NCI-H1417 (cell line): ENCODE data around the gene ISL2.

Source experiments
- DNase-seq, 3 experiments: peaks; one replicate each; lab custom pipeline; 2025; lab: John Stamatoyannopoulos, UW

Gene ISL2

DNA sequence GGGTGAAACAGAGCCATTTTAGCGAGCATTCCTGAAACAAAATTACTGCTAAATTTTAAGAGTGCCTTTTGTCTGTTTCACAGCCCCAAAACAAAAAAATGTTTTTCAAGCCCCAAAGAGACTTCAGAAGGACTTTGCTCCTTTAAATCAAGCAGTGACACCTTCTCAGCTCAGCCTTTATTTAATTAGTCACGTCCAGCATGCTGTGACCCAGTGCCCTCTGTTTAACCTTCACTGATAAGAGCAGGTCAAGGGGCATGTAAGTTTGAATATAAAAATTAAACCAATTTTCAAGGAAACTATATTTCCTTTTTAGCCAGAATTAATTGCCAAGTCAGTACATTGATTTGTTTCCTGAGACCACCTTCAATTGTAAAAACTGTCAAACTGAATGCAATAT, 40.6 kb downstream of the ISL2 start:
- no peak for DNase-seq

DNA sequence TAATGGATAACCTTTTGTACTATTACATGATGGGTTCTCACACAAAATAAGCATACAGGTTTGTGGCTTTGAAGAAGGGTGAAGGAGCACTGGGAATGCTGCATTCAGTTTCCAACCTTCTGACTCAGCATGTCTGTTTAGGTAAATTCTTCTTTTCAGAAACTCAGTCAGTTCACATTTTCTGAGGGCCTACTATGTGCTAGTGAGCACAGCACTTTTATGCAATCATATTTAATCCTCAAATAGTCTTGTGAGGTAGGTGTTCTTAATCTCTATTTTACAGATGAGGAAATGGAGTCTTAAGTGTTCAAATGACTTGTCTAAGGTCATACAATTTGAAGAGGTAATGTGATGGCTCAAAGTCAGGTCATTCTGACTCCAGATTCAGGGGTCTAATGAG, 41.2 kb downstream of the ISL2 start:
- DNase-seq: no peak

DNA sequence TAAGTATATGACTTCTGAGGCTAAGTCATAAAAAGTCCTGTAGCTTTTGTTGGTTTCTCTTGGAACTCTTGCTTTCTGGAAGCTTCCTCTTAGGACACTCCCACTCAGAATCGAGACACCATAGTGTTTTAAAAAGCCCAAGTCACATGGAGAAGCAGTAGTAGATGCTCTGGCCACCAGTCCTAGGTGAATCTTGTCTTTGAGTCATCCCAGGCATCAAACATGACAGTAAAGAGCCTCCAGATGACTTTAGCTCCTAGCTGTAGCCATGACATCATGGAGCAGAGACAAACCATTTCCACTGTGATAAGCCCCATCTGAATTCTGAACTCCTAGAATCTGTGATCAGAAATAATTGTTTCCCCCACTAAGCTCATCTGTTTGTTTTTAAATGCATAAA, 42.1 kb downstream of the ISL2 start:
- no peak for DNase-seq

DNA sequence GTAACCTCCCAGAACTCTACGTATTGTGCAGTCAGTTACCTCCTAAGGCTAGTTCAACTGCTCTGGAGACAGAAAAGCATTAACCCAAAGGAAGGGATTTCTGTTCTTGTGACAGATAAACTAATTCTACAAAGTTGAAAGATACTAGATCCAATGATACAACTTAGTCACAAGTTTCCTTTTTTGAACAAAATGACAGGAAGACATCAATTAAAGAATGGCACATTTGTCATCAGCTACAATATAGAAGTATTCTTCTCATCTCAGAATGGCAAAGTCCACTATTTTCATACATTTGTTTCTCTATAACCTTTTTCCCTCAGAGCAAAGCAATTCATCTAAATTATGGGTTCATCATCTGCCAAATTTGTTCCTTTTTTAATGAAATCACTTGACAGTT, 43.7 kb downstream of the ISL2 start:
- no peak for DNase-seq

DNA sequence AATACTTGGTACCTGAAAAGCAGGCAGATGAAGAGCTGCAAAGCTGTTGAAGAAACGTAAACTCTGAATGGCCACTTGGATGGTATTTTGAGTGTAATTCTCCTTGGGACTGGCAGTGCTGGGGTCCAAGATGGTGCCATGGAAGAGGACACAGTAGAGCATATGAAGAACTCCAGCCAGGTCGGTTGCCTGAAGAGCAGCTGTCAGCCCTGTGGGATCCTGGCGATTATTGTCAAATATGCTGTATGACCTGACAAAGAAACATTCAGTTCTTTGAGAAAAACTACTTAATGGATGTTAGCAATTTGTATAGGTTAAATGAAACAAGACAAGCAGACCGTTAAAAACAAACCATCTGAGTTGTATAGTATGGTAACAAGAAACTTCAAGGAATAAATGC, 44.8 kb downstream of the ISL2 start:
- DNase-seq: no peak

DNA sequence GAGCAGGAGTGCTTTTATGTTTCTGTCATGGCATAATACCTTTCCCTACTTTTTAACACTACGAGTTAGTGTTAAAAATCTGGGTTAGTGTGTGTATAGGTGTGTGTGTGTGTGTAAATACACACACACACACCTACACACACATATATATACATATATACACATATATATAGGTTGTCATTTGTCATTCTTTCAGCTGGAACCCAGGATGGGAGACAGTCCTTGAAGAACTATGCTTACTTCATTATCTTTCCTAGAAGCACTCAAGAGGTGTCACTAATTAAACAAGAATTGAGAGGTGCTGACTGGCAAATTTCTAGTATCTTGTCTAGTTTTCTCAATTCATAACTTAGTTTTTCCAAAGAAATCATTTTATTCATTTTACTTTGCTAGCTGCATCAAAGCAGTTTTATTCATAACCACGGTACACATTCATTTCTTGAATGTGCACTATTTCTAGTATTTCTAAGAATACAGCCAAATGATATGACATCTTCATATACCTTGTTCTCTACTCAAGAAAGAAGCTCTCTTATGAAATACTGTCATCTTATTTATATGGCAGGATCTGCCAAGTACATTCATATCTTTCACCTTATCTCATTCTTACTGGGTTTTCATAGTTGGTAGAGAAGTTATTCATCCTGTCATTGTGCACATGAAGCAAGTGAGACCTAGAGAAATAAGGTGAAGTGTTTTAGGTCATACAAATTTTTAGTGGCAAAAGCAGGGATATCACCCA, 46.6 kb downstream of the ISL2 start:
- DNase-seq: no peak

DNA sequence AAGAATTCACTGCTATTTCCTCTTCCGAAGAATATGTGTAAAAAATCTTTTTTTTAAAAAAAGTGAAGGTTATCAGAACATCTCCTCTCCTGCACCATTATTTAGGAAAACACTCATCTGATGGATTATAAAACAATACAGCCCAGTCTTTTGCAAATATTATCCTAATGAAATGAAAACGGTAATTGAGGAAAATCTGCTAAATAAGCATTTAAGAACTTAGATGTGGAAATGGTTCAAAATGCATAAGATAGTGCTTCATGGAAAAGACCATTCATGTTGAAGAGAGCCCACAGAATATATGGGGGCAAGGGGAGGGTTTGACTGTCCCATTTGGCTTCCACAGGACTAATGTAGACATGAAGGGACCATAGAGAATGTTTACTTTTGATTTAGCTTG, 47.8 kb downstream of the ISL2 start:
- DNase-seq: no peak

DNA sequence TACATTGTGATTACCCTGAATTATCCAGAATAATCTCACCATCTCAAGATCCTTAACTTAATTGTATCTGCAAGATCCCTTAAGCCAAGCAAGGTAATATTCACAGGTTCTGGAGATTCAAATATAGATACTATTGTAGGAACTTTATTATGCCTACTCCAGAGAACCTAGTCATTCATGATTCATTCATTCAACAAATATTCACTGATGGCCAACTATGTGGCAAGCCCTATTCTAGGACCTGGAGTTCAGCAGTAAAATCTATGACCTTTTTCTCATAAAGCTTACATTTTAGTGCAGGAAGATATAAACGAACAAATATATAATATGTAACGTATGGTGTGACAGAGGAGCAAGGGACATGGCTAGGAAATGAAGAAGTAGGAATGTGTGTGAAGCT, 49.6 kb downstream of the ISL2 start:
- no peak for DNase-seq

DNA sequence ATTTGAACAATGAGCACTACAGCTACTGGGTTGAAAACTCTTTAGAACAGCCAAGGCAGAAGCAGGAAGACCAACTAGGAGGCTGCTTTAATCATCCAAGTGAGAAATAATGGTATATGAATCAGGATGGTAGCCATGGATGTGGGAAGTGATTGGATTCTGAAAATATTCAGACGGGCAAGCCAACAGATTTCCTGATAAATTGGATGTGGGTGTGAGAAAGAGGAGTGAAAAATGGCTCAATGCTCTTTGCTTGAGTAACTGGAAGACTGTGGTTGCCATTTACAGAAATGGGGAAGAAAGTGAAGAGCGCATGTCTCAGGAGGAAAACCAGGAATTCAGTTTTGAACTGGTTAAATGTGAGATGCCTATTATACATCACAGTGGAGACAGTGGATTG, 50.4 kb downstream of the ISL2 start:
- no peak for DNase-seq

DNA sequence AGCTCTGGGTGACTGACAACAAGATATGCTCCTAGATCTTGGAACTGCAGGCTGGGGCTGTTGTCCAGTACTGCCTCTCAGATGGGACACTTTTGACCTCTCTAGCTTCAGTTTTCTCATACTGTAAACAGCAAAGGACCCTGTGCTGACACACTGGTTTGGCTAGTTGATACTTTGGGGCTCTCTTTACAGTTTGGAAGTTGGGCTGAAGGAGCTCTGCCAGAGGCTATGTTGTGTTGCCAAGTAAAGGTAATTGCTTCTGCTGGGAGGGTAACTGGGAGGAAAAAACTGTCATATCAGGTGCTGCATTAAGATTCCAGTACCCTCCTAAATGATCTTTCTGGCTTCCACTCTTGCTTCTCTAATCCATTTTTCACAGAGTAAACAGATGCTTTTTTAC, 54.0 kb downstream of the ISL2 start:
- no peak for DNase-seq

DNA sequence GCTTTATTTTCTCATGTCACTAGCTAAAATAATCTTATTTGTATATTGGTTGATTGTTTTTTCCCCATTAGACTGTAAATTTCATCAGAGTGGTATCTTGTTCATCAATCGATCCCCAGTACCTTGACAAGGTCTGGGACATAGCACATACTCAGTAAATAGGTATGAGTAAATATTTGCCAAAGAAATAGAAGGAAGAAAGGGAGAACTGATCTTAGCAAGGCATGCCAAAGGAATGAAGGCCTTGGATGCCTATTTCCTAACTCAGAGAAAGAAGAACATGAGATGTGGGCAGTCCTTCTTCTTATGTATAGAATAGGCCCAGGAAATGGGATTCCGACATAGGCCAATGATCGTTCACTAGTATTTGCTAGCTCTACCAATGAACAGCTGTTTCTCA, 54.7 kb downstream of the ISL2 start:
- no peak for DNase-seq

DNA sequence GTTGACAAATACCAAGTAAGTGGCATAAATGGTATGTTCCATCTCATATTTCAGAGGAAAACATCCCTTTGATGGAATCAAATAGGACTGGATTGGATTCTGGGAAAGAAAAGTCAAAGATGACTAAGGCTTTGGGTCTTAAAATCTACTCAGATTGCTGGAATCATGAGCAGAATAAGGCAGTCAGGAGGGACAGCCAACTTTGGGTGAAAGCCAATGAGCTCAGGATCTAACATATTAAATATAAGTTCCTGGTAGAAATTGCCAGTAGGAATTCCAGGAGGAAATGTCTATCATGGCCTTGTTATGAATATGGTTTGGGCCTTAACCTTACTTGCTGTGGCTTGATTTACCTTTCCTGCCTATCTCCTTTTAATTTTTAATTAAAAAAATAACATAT, 55.3 kb downstream of the ISL2 start:
- DNase-seq: no peak
